Nephron (organoid): Measurements from ENCODE around the gene SEZ6L.

Source experiments
- H3K27ac Mint-ChIP-seq, 3 experiments: 2 replicates each; pipeline ENCODE4 v1.8.0; 2020; ENCODE audit warnings: mixed read lengths in 3 of 3, mild to moderate bottlenecking in 2 of 3, moderate library complexity in 1 of 3
- H3K27me3 Mint-ChIP-seq: 2 replicates; pipeline ENCODE4 v1.8.0; 2021; ENCODE audit warnings: low read depth, mild to moderate bottlenecking, moderate library complexity, mixed read lengths
- H3K36me3 Mint-ChIP-seq: 2 replicates; pipeline ENCODE4 v1.8.0; 2020; ENCODE audit warnings: low read depth, mixed read lengths
- H3K4me1 Mint-ChIP-seq: 2 replicates; pipeline ENCODE4 v1.8.0; 2020; ENCODE audit warnings: mixed read lengths
- H3K4me3 Mint-ChIP-seq, 3 experiments: 2 replicates each; pipeline ENCODE4 v1.8.0; 2020; ENCODE audit warnings: mild to moderate bottlenecking in 3 of 3, mixed read lengths in 3 of 3, moderate library complexity in 2 of 3
- H3K9me3 Mint-ChIP-seq: 2 replicates; pipeline ENCODE4 v1.8.0; 2020; ENCODE audit warnings: mixed read lengths
- TF ChIP-seq, protein P1 (sequence below), 3 experiments: fragments of 200-600 bp; sonication (generic); IDR thresholded peaks; one replicate each; pipeline ENCODE4 v1.5.0; 2021; ENCODE audit warnings: antibody characterized with exemption in 3 of 3; ENCODE audit not compliant: unreplicated experiment in 3 of 3

Gene SEZ6L

GRCh38 chr22:26359156-26359555, 189.9 kb downstream of the SEZ6L start:
- Mint-ChIP-seq H3K36me3 (no peaks in the 10 kb centered on the region), H3K27ac (no peak overlapping the region)

GRCh38 chr22:26360169-26360885, 191.1 kb downstream of the SEZ6L start:
- Mint-ChIP-seq H3K4me3 (peak overlapping the region in 2 of 3 experiments; percentile 3 to 21), H3K36me3 (no peaks in the 10 kb centered on the region), H3K27ac (no peak overlapping the region), H3K4me1 (no peaks in the 10 kb centered on the region), H3K27me3 (peaks cover 17% of the 10 kb centered on the region), H3K9me3 (no peaks in the 10 kb centered on the region)
- TF ChIP-seq, protein P1, sequence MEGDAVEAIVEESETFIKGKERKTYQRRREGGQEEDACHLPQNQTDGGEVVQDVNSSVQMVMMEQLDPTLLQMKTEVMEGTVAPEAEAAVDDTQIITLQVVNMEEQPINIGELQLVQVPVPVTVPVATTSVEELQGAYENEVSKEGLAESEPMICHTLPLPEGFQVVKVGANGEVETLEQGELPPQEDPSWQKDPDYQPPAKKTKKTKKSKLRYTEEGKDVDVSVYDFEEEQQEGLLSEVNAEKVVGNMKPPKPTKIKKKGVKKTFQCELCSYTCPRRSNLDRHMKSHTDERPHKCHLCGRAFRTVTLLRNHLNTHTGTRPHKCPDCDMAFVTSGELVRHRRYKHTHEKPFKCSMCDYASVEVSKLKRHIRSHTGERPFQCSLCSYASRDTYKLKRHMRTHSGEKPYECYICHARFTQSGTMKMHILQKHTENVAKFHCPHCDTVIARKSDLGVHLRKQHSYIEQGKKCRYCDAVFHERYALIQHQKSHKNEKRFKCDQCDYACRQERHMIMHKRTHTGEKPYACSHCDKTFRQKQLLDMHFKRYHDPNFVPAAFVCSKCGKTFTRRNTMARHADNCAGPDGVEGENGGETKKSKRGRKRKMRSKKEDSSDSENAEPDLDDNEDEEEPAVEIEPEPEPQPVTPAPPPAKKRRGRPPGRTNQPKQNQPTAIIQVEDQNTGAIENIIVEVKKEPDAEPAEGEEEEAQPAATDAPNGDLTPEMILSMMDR (IDR thresholded peaks at IDR 0.05; ENCODE audit: unreplicated experiment in 3 of 3), result peak; percentile 83 to 89 (median 85)

More at GRCh38 chr22:26359156-26359555, 189.9 kb downstream of the SEZ6L start:
- TF ChIP-seq, protein P1 (IDR thresholded peaks at IDR 0.05; ENCODE audit: unreplicated experiment in 3 of 3), result no peak
- Mint-ChIP-seq H3K4me3 (no peak overlapping the region), H3K27me3 (peaks cover 27% of the 10 kb centered on the region), H3K4me1 (no peaks in the 10 kb centered on the region), H3K9me3 (no peaks in the 10 kb centered on the region)

GRCh38 chr22:26362471-26362870, 193.2 kb downstream of the SEZ6L start:
- Mint-ChIP-seq H3K4me1 (no peaks in the 10 kb centered on the region), H3K9me3 (no peaks in the 10 kb centered on the region), H3K4me3 (no peak overlapping the region), H3K27ac (no peak overlapping the region), H3K27me3 (peaks cover 17% of the 10 kb centered on the region), H3K36me3 (no peaks in the 10 kb centered on the region)
- TF ChIP-seq, protein P1 (IDR thresholded peaks at IDR 0.05; ENCODE audit: unreplicated experiment in 3 of 3), result no peak

- TF ChIP-seq, protein P1 (IDR thresholded peaks at IDR 0.05; ENCODE audit: unreplicated experiment in 3 of 3), result peak; percentile 57 to 75 (median 67)
- Mint-ChIP-seq H3K27ac (no peak overlapping the region), H3K9me3 (no peaks in the 10 kb centered on the region), H3K27me3 (peaks cover 20% of the 10 kb centered on the region), H3K4me1 (no peaks in the 10 kb centered on the region), H3K4me3 (no peak overlapping the region), H3K36me3 (no peaks in the 10 kb centered on the region)
These were observed 195.1 kb downstream of the SEZ6L start for GRCh38 chr22:26364066-26365015.

GRCh38 chr22:26367402-26368245, 198.4 kb downstream of the SEZ6L start:
- H3K27me3 Mint-ChIP-seq, result peaks cover 16% of the 10 kb centered on the region
- no peaks in the 10 kb centered on the region for H3K4me1 Mint-ChIP-seq
- H3K36me3 Mint-ChIP-seq, result no peaks in the 10 kb centered on the region
- no peak overlapping the region for H3K4me3 Mint-ChIP-seq
- TF ChIP-seq, protein P1 (IDR thresholded peaks at IDR 0.05; ENCODE audit: unreplicated experiment in 3 of 3), result peak; percentile 70 to 74 (median 71)
- no peak overlapping the region for H3K27ac Mint-ChIP-seq
- H3K9me3 Mint-ChIP-seq, result no peaks in the 10 kb centered on the region
